CD4-positive, alpha-beta T cell (primary cell): ENCODE data around the gene NBEAL2. TPM values are rescaled to one million over a fixed set of nuclear protein-coding genes. Genes with fewer than 3 reads are reported as not detected.

Experiments used
- ATAC-seq: fragments of 200-7000 bp; cut with Tn5 transposase; one replicate; pipeline ENCODE4 v1.10.0; 2022; ENCODE audit warnings: mild to moderate bottlenecking; ENCODE audit not compliant: poor library complexity
- CTCF ChIA-PET: fragments of 350-600 bp; sonication (Branson Sonifier 250); formaldehyde crosslinking; loops from one replicate; lab custom pipeline; 2021; ENCODE audit warnings: antibody characterized with exemption, inconsistent platforms; lab: Charles Lee
- POLR2A ChIA-PET: fragments of 350-600 bp; sonication (Branson Sonifier 250); formaldehyde crosslinking; loops from one replicate; lab custom pipeline; 2021; ENCODE audit warnings: antibody characterized with exemption, inconsistent platforms; lab: Charles Lee
- DNase-seq, 14 experiments: peaks; one replicate each; pipeline ENCODE4 v3.0.0-alpha.2; 2013 to 2020; ENCODE audit warnings: mixed read lengths in 2 of 14
- H3K27ac ChIP-seq, 2 donors: one replicate each; pipeline versions ENCODE4 v1.5.1 to v1.7.0; 2013; ENCODE audit warnings: low read length in 2 of 2, low read depth in 1 of 2, mild to moderate bottlenecking in 1 of 2
- H3K27me3 ChIP-seq, 2 experiments: 1 replicate in 1 of 2; 2 replicates in 1 of 2; pipeline versions ENCODE4 v1.6.1 to v1.7.0; 2013; ENCODE audit warnings: low read length in 2 of 2, control low read depth in 1 of 2, mild to moderate bottlenecking in 1 of 2, moderate library complexity in 1 of 2; ENCODE audit not compliant: insufficient read depth in 2 of 2, control insufficient read depth in 1 of 2
- H3K36me3 ChIP-seq: one replicate; pipeline ENCODE4 v1.6.1; 2013; ENCODE audit warnings: low read length, control low read depth; ENCODE audit not compliant: insufficient read depth
- H3K4me1 ChIP-seq: one replicate; pipeline ENCODE4 v1.6.1; 2013; ENCODE audit warnings: low read length, control low read depth; ENCODE audit not compliant: insufficient read depth
- H3K4me3 ChIP-seq: one replicate; pipeline ENCODE4 v1.5.1; 2013; ENCODE audit warnings: mild to moderate bottlenecking, low read length, moderate library complexity
- H3K9me3 ChIP-seq, 2 experiments: 1 replicate in 1 of 2; 2 replicates in 1 of 2; pipeline versions ENCODE4 v1.6.1 to v1.7.0; 2013; ENCODE audit warnings: low read length in 2 of 2, mild to moderate bottlenecking in 2 of 2, control low read depth in 1 of 2, moderate library complexity in 1 of 2; ENCODE audit not compliant: control insufficient read depth in 1 of 2, insufficient read depth in 1 of 2
- H3K27ac Mint-ChIP-seq: one replicate; pipeline ENCODE4 v1.8.0; 2020; ENCODE audit warnings: mixed read lengths
- H3K27me3 Mint-ChIP-seq: one replicate; pipeline ENCODE4 v1.8.0; 2021; ENCODE audit warnings: mixed read lengths
- H3K36me3 Mint-ChIP-seq: one replicate; pipeline ENCODE4 v1.8.0; 2021; ENCODE audit warnings: low read depth, mixed read lengths
- H3K4me1 Mint-ChIP-seq: one replicate; pipeline ENCODE4 v1.8.0; 2021; ENCODE audit warnings: low read depth, mixed read lengths
- H3K4me3 Mint-ChIP-seq: one replicate; pipeline ENCODE4 v1.8.0; 2020; ENCODE audit warnings: mild to moderate bottlenecking, mixed read lengths
- H3K9me3 Mint-ChIP-seq: one replicate; pipeline ENCODE4 v1.8.0; 2020; ENCODE audit warnings: mixed read lengths
- CTCF ChIP-seq: fragments of 200-600 bp; IDR thresholded peaks from one replicate; pipeline ENCODE4 v1.8.0; 2022; ENCODE audit warnings: antibody characterized with exemption, mild to moderate bottlenecking
- intact Hi-C, 2 experiments: fragments of 100-400 bp; cut with DNase I in 1 of 2; cut with micrococcal nuclease in 1 of 2; formaldehyde crosslinking; loops; one replicate each; pipeline versions ENCODE4 v1.15.1 to v1.9.0; 2023 to 2025; cut with DNase I, micrococcal nuclease
- total RNA-seq, 174 experiments: library from RNA in 2 of 174; stranded (reverse) in 2 of 174; gene quantifications; one replicate each; pipeline ENCODE4 v1.2.3 and lab custom pipeline; 2021 to 2026

NBEAL2 gene
- total RNA-seq, 2 experiments from 2014 or later = 163 to 170 TPM

- ChIA-PET POLR2A (interaction anchor here (1.2 to 1.6 kb wide), 6 partner anchors 25 to 153 kb away, joined by 3 to 15 read pairs (median 4); partner anchors contain the start of genes CCDC12, NBEAL2 and SETD2), CTCF (no interaction called here)
- intact Hi-C loops = loop anchor here in 1 of 2 experiments (5.0 kb wide), 2 partner anchors 43 to 312 kb away; no protein-coding TSS in a partner anchor
- Mint-ChIP-seq H3K4me1 (peaks cover 9% of the 10 kb centered on the region), H3K9me3 (no peaks in the 10 kb centered on the region), H3K27ac (peak overlapping the region; percentile 59), H3K4me3 (peak overlapping the region; percentile 71), H3K36me3 (peaks cover 38% of the 10 kb centered on the region), H3K27me3 (no peaks in the 10 kb centered on the region)
- H3K36me3 ChIP-seq = peaks cover 50% of the 10 kb centered on the region
- peak in 3 of 14 experiments; percentile 3 to 34 (median 33) for DNase-seq
- peak overlapping the region in 1 of 2 donors; percentile 50 for H3K27ac ChIP-seq
- ATAC-seq = no peak
- peaks cover 10% of the 10 kb centered on the region for H3K4me1 ChIP-seq
- H3K4me3 ChIP-seq = peak overlapping the region; percentile 51
- no peaks in the 10 kb centered on the region for H3K27me3 ChIP-seq
- no peak for TF ChIP-seq CTCF
- H3K9me3 ChIP-seq = no peaks in the 10 kb centered on the region
These were observed 30.7 kb downstream of the NBEAL2 start for GRCh38 chr3:47010111-47010712.

GRCh38 chr3:47010910-47011309, 31.4 kb downstream of the NBEAL2 start:
- Mint-ChIP-seq H3K27ac (peak overlapping the region; percentile 59), H3K9me3 (no peaks in the 10 kb centered on the region), H3K4me3 (peak overlapping the region; percentile 30), H3K27me3 (no peaks in the 10 kb centered on the region), H3K4me1 (peaks cover 9% of the 10 kb centered on the region), H3K36me3 (peaks cover 37% of the 10 kb centered on the region)
- CTCF ChIA-PET = interaction anchor here (1.5 kb wide), 1 partner anchor 12 kb away, joined by 3 read pairs; no protein-coding TSS in a partner anchor
- intact Hi-C loops = loop anchor here in 1 of 2 experiments (5.0 kb wide), 2 partner anchors 44 to 311 kb away; no protein-coding TSS in a partner anchor
- Histone ChIP-seq H3K4me1 (peaks cover 10% of the 10 kb centered on the region), H3K27me3 (no peaks in the 10 kb centered on the region), H3K4me3 (no peak overlapping the region), H3K9me3 (no peaks in the 10 kb centered on the region), H3K27ac (peak overlapping the region in 1 of 2 donors; percentile 29), H3K36me3 (peaks cover 48% of the 10 kb centered on the region)
- POLR2A ChIA-PET = no interaction called here
- TF ChIP-seq CTCF = no peak
- DNase-seq (peak in 1 of 14 experiments; percentile 1), ATAC-seq (no peak)

GRCh38 chr3:47011371-47011770, 31.9 kb downstream of the NBEAL2 start:
- ChIA-PET POLR2A (no interaction called here), CTCF (interaction anchor here (1.5 kb wide), 1 partner anchor 13 kb away, joined by 3 read pairs; no protein-coding TSS in a partner anchor)
- no peak overlapping the region for H3K4me3 Mint-ChIP-seq
- no peaks in the 10 kb centered on the region for H3K9me3 Mint-ChIP-seq
- DNase-seq (no peak), ATAC-seq (no peak)
- no peaks in the 10 kb centered on the region for H3K9me3 ChIP-seq
- H3K4me1 Mint-ChIP-seq = peaks cover 11% of the 10 kb centered on the region
- no peak for TF ChIP-seq CTCF
- H3K36me3 ChIP-seq = peaks cover 48% of the 10 kb centered on the region
- H3K27ac ChIP-seq = peak overlapping the region in 1 of 2 donors; percentile 29
- H3K27ac Mint-ChIP-seq = peak overlapping the region; percentile 59
- no peaks in the 10 kb centered on the region for H3K27me3 Mint-ChIP-seq
- intact Hi-C loops = loop anchor here in 1 of 2 experiments (5.0 kb wide), 2 partner anchors 44 to 311 kb away; no protein-coding TSS in a partner anchor
- H3K36me3 Mint-ChIP-seq = peaks cover 37% of the 10 kb centered on the region
- H3K4me1 ChIP-seq = peaks cover 10% of the 10 kb centered on the region
- H3K4me3 ChIP-seq = no peak overlapping the region
- no peaks in the 10 kb centered on the region for H3K27me3 ChIP-seq
